Stimulated activated CD8-positive, alpha-beta memory T cell treated with anti-CD3 and anti-CD28 coated beads, Interleukin-12 subunit alpha, Interleukin-12 subunit beta, amount 100 ng/mL, for 24 hours (primary cell): ENCODE measurements around the gene LRP1B.
"Not testable (repeated sequence)": the region's sequence is repeated elsewhere in the genome, so short reads cannot be mapped to it uniquely, and the experiment has no call there.

Experiments used
- DNase-seq: peaks from one replicate; pipeline ENCODE4 v3.0.0-alpha.2; 2020; ENCODE audit errors: extremely low read depth

Gene LRP1B

GRCh38 chr2:140711867-140712266, 1418.9 kb downstream of the LRP1B start:
- no peak for DNase-seq

GRCh38 chr2:140701726-140702125, 1429.1 kb downstream of the LRP1B start:
- no peak for DNase-seq

- no peak for DNase-seq
Measured at GRCh38 chr2:140698636-140699035, 1432.2 kb downstream of the LRP1B start.

- DNase-seq = no peak
Measured at GRCh38 chr2:140696449-140696848, 1434.4 kb downstream of the LRP1B start.

- no peak for DNase-seq
Measured at GRCh38 chr2:140695155-140695554, 1435.7 kb downstream of the LRP1B start.

- DNase-seq = no peak
Measured at GRCh38 chr2:140687825-140688224, 1443.0 kb downstream of the LRP1B start.

- no peak for DNase-seq
Measured at GRCh38 chr2:140683658-140684057, 1447.2 kb downstream of the LRP1B start.

- no peak for DNase-seq
Measured at GRCh38 chr2:140680862-140681261, 1450.0 kb downstream of the LRP1B start.

GRCh38 chr2:140679752-140680151, 1451.1 kb downstream of the LRP1B start:
- no peak for DNase-seq

- DNase-seq = no peak
Measured at GRCh38 chr2:140669911-140670310, 1460.9 kb downstream of the LRP1B start.

GRCh38 chr2:140667203-140667602, 1463.6 kb downstream of the LRP1B start:
- no peak for DNase-seq

- no peak for DNase-seq
Measured at GRCh38 chr2:140662504-140662903, 1468.3 kb downstream of the LRP1B start.

GRCh38 chr2:140658760-140659692, 1471.8 kb downstream of the LRP1B start:
- no peak for DNase-seq

GRCh38 chr2:140657657-140658056, 1473.2 kb downstream of the LRP1B start:
- no peak for DNase-seq

- DNase-seq = no peak
Measured at GRCh38 chr2:140654565-140654964, 1476.3 kb downstream of the LRP1B start.

GRCh38 chr2:140650825-140651224, 1480.0 kb downstream of the LRP1B start:
- no peak for DNase-seq

- not testable (repeated sequence) for DNase-seq
Measured at GRCh38 chr2:140650134-140650533, 1480.7 kb downstream of the LRP1B start.

- DNase-seq = no peak
Measured at GRCh38 chr2:140648393-140648792, 1482.4 kb downstream of the LRP1B start.

- no peak for DNase-seq
Measured at GRCh38 chr2:140643761-140644187, 1487.0 kb downstream of the LRP1B start.

GRCh38 chr2:140641163-140641562, 1489.7 kb downstream of the LRP1B start:
- DNase-seq = no peak

GRCh38 chr2:140639628-140640027, 1491.2 kb downstream of the LRP1B start:
- no peak for DNase-seq

GRCh38 chr2:140630557-140630956, 1500.3 kb downstream of the LRP1B start:
- no peak for DNase-seq

GRCh38 chr2:140627885-140628284, 1502.9 kb downstream of the LRP1B start:
- no peak for DNase-seq

- DNase-seq = no peak
Measured at GRCh38 chr2:140627136-140627535, 1503.7 kb downstream of the LRP1B start.
